NCI-H187 treated with DMSO at 0.1 percent for 48 hours (cell line): Measurements from ENCODE around the gene DDX10.
"Not testable (repeated sequence)": the region's sequence is repeated elsewhere in the genome, so short reads cannot be mapped to it uniquely, and the experiment has no call there.

Experiments
- DNase-seq: peaks from one replicate; lab custom pipeline; 2025; lab: John Stamatoyannopoulos, UW

The DDX10 gene

DNA sequence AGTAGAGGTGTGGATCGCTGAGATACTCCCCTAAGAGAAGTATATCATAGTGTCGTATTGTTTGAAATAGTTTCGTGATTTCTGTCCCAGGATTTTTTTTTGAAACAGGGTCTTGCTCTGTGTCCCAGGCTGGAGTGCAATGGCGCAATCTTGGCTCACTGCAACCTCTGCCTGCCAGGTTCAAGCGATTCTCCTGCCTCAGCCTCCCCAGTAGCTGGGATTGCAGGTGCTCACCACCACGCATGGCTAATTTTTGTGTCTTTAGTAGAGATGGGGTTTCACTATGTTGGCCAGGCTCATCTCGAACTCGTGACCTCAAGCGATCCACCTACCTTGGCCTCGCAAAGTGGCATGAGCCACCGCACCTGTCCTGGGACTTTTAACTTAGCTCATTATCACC lies 159.1 kb downstream of the DDX10 start:
- DNase-seq: not testable (repeated sequence)

DNA sequence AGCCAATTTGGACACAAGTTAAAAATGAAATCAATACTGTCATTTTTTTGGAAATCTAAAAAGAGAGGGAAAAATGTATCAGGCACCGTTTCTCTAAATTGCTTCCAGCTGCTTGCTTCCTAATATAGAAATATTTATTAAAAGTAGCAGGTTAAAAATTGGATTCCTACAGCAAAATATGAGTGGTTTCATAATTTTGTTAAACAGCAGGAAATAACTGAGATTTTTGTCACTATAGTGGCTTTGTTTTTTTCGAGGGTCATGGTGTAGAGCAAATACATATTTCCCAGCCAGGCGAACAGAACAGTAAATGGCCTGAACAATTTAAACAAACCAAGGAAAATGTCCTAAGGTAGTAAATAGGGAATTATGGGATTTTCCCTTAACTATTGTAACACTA lies 159.7 kb downstream of the DDX10 start:
- DNase-seq: no peak

- no peak for DNase-seq
These were observed 160.5 kb downstream of the DDX10 start for GRCh38 chr11:108825381-108825780.

- no peak for DNase-seq
These were observed 161.3 kb downstream of the DDX10 start for GRCh38 chr11:108826136-108826535.

DNA sequence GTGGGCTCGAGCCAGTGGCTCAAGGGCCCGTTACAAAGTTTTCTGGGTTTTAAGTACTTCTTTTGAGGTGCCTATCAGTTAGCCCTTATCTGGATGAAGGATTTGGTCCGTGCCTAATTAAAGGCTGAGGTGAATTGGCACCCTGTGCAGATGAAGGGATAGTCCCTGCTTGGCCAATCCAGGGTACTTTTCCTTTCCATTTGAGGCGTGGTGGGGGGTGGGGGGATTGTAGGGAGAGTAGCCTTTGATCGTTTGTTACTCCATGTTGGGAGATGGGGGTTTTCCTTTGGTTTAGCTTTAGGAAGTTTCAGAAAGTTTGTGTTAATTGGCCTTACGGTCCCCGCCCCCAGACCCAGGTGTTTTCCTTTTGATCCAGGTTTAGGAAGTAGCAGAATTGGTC lies 170.8 kb downstream of the DDX10 start:
- no peak for DNase-seq

DNA sequence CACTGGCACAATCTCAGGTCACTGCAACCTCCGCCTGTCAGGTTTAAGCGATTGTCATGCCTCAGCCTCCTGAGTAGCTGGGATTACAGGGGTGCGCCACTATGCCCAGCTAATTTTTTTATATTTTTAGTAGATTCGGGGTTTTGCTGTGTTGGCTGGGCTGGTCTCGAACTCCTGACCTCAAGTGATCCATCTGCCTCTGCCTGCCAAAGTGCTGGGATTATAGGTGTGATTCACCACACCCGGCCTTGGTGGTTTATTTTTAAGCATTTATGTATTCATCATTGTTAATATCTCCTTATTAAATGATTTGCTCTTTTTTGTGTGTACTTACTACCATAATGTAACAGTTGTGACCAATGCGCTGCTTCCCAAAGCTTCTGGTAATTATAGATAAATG lies 171.7 kb downstream of the DDX10 start:
- DNase-seq: no peak

DNA sequence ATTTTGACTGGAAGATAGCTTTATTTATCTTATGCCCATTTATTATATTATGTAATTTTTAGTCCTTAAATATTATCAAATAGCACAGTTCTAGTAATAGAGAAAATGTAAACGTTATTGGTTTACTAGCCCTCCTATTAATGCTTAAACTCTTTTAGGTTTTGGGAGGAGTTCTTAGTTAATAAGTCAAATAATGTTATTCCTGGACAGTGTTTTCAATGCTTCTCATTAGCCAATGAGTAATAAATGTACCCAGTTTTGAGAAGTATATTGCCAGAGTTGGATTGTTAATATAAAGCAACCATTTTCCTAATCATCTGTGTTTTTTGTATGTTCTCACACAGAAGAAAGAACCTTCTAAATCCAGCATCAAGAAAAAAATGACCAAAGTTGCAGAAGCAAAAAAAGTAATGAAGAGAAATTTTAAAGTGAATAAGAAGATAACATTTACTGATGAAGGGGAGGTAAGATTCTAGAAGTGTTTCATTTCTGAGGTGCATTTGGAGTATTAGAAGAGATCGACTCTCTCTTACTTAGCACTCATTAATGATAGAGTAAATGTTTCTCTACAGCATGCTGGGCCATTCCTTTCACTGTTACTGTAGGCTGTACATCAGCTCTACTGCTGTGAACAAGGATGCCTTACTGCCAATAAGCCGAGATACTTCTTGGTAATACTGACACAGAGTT lies 173.4 kb downstream of the DDX10 start:
- no peak for DNase-seq

- DNase-seq: no peak
These were observed 173.9 kb downstream of the DDX10 start for GRCh38 chr11:108838792-108839105.

- no peak for DNase-seq
These were observed 181.1 kb downstream of the DDX10 start for GRCh38 chr11:108846009-108846408.

DNA sequence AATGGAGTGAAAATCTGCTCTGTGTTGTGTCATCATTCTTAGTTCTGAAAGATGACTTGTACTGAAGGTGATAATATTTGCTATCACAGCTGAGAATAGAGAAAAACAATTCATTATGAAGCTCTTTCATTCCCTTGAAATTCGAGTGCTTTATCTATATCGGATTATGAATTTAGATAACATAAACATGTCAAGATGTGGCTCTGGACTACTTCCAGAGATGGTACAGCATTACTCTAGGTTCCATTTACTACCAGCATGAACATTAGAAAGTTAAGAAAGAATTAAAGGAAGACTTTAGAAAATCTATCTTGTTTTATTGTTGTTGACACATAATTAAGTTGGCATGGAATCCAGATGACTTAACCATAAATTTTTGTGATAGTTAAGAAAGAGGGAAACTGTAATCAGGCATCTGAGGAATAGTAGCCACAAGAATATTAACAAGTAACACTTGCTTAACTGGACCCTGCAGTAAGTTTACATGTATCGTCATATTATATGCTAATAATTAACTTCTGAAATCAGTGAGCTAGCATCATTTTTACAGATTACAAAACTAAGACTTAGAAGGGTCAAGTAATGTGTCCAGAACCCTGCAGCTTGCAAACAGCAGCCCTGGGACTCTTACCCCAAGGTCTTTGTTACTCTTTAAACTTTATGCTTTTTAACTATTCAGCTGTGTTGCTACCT lies 182.6 kb downstream of the DDX10 start:
- DNase-seq: no peak

- no peak for DNase-seq
These were observed 186.9 kb downstream of the DDX10 start for GRCh38 chr11:108851781-108852180.

DNA sequence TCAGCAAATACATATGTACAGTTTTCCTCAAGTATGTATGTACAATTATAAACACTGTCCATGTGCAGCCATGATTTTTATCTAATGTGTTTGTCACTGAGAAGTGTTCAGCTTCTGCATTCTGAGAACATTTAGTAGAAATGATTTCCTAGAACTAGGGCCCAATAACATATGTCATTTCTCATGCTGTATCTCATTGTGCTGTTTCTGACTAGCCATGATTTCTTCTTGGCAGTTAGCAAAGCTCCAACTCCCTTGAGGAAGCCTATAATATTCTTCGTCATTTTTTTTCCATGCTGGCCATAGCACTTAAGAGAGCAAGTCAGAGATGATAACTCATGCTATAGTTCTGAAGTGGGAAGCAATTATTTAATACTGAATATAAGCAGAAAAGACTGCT lies 187.8 kb downstream of the DDX10 start:
- DNase-seq: no peak

DNA sequence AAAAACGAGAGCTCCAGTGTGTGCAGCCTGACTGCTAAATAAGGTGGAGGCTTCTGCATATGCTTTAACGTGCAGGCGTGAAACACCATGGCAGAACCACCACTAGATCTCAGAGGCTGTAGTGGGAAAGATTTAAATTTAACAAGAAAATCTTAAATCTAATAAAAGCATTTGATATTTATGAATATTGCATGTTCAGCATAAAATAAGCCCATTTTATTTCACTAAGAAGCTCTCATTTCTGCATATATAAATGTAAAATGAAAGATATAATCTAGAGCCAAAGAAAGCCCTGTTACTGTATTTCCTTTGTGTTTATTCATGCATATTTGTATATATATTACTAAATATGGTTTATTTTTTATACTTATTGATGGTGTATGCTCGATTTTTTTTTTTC lies 188.3 kb downstream of the DDX10 start:
- no peak for DNase-seq

GRCh38 chr11:108853864-108854263 lies 189.0 kb downstream of the DDX10 start:
- no peak for DNase-seq

DNA sequence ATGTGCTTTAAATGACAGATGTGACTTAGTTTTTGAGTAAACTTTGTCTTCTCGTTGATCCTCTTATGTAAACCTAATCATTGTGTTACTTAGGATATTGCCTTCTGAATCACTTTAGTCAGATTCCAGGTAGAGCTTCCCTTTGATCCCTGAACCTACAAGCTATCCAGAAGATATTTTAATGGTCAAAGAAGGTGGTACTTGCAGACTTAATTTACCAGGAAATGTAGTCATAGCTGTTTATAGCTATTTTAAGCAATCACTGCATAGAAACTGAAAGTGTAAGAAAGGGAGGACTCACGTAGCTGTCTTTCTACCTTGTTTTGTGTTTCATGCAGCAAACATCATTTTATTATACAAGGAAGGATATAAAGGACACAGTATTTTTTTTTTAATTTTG lies 189.5 kb downstream of the DDX10 start:
- no peak for DNase-seq

DNA sequence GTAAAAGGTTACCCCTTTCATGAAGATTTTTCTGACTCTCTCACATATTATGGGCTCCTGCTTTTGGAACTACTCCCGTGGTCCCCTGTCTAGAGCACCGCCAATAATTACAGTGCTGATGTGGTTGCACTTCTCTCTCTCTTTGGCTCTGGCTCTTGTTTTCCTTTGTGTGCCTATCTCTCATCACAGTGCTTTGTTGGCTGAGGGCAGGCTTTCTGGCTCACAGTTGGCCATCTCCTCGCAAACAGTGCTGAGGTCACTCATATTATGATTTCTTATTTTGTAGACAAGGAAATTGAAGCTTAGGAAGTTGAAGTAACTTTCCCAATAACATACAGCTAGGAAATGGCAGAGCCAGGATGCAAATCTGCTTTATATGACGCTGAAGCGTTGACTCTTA lies 192.5 kb downstream of the DDX10 start:
- no peak for DNase-seq

GRCh38 chr11:108858622-108859021 lies 193.8 kb downstream of the DDX10 start:
- no peak for DNase-seq

DNA sequence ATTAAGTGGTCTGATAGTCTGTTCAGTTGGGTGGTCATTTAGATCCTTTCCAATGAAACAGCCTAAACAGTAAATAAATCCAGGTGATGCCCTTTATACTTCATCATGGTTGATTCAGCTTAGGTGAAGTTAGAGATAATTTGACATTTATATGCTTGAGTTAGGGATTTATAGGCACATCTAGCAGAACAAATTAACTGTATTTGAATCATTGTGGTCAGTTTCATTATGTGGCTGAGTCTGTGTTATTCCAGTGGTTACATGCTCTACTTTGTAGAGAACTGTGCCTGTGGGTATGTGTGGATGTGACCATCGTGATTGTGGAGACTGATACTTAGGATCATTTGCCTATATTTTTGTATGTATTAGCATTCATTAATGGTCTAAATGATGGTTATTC lies 194.6 kb downstream of the DDX10 start:
- DNase-seq: no peak

DNA sequence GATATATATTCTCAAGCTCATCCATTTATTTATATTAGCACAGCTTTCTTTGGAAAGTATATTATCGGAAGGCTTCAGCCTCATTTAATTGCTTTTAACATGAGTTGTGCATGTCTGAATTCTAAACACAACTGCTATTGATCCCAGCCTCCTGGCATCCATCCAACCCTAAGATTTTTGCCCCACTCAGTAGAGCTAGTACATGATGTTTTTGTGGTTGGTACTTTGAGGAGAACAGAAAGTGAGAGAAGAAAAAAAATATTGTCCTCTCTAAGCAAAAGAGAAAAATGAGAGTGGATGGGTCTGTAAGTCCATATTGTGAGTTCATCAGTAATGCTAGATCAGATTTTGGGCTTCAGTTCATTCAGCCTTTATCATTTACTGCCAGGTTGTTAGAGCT lies 198.7 kb downstream of the DDX10 start:
- DNase-seq: no peak

DNA sequence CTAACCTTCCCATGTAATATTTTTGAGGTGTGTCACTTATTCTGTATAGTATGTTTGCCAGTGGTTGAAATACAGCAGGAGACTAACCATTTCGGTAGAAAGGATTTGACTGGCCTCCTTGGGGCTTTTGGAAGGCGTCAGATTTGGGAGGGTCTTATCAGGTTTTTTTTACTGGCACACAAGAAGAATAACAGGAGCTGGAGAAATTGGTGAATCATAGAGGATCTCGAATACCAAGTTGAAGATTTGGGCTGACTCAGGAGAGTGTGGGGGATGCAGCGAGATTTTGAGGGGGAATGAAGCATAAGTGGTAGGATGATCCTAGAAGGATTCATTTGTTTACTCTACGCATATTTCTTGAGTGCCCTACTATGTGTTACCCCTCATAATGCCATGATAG lies 200.5 kb downstream of the DDX10 start:
- no peak for DNase-seq

DNA sequence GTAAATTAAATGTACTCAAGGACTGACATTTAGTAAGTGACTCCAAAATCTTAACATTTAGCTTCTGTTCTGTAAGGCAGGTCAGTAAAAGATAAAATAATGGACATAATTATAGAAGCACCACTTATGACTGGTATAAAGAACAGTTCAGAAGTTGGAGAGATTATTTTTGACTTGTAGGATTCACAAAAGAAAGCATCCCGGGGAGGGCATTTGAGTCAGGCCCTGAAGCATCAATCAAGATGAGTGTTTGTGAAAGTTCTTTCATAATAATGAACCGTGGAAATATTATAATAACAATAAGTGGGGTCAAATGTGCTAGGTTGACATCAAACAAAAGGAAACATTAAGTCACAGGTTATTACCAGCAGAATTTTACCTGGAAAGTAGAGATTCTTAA lies 201.9 kb downstream of the DDX10 start:
- no peak for DNase-seq

- no peak for DNase-seq
These were observed 205.6 kb downstream of the DDX10 start for GRCh38 chr11:108870373-108871020.

GRCh38 chr11:108871152-108871551 lies 206.3 kb downstream of the DDX10 start:
- no peak for DNase-seq

- DNase-seq: no peak
These were observed 207.0 kb downstream of the DDX10 start for GRCh38 chr11:108871867-108872266.
